Measurements from ENCODE around the gene STK38L. TPM values are rescaled to one million over a fixed set of nuclear protein-coding genes. Genes with fewer than 3 reads are reported as not detected.

STK38L gene
- total and polyA plus RNA-seq, 8 donors: 28.2 to 45.1 (median 40.4) TPM

GRCh38 chr12:27319848-27320247 lies 75.8 kb downstream of the STK38L start:
- intact Hi-C loops (cut with DNase I): no loop called here
- H3K36me3 ChIP-seq: peaks cover 0 to 78% of the 10 kb centered on the region in 2 donors
- H3K9me3 ChIP-seq: no peaks in the 10 kb centered on the region
- no peak overlapping the region for H3K27ac ChIP-seq
- no peaks in the 10 kb centered on the region for H3K4me1 ChIP-seq
- TF ChIP-seq, protein P1, sequence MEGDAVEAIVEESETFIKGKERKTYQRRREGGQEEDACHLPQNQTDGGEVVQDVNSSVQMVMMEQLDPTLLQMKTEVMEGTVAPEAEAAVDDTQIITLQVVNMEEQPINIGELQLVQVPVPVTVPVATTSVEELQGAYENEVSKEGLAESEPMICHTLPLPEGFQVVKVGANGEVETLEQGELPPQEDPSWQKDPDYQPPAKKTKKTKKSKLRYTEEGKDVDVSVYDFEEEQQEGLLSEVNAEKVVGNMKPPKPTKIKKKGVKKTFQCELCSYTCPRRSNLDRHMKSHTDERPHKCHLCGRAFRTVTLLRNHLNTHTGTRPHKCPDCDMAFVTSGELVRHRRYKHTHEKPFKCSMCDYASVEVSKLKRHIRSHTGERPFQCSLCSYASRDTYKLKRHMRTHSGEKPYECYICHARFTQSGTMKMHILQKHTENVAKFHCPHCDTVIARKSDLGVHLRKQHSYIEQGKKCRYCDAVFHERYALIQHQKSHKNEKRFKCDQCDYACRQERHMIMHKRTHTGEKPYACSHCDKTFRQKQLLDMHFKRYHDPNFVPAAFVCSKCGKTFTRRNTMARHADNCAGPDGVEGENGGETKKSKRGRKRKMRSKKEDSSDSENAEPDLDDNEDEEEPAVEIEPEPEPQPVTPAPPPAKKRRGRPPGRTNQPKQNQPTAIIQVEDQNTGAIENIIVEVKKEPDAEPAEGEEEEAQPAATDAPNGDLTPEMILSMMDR (IDR thresholded peaks at IDR 0.05): no peak
- no peaks in the 10 kb centered on the region for H3K27me3 ChIP-seq
- H3K4me3 ChIP-seq: no peak overlapping the region
- no peak for DNase-seq
- no peak for ATAC-seq

DNA sequence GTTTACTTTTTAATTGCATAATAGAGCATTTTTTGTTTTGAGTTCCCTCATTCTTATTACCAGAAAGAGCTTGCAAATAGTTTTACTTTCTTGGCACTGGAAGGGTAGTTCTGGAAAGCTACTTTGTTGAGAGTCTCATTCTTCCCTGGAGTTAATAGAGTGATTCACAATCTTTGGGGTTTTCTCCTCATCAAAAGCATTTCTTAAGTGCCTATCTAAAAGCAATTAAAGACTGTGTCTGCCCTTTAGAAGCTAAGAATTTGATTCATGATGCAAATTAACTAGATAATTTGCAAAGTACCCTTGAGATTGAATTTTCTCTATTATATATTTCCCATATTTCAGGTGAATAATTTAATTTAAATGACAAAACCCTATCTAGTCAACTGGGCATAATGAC lies 80.4 kb downstream of the STK38L start:
- H3K27ac ChIP-seq: no peak overlapping the region
- peaks cover 0 to 62% of the 10 kb centered on the region in 2 donors for H3K36me3 ChIP-seq
- H3K4me1 ChIP-seq: no peaks in the 10 kb centered on the region
- DNase-seq (no peak), ATAC-seq (no peak)
- H3K4me3 ChIP-seq: no peak overlapping the region
- H3K9me3 ChIP-seq: no peaks in the 10 kb centered on the region
- H3K27me3 ChIP-seq: no peaks in the 10 kb centered on the region
- intact Hi-C loops (cut with DNase I): no loop called here
- TF ChIP-seq, protein P1 (IDR thresholded peaks at IDR 0.05): no peak

GRCh38 chr12:27330846-27331245 lies 86.8 kb downstream of the STK38L start:
- ATAC-seq (no peak), DNase-seq (no peak)
- H3K27ac ChIP-seq: peak overlapping the region; percentile 15 to 53
- peaks cover 0 to 21% of the 10 kb centered on the region in 2 donors for H3K36me3 ChIP-seq
- H3K9me3 ChIP-seq: no peaks in the 10 kb centered on the region
- intact Hi-C loops (cut with DNase I): no loop called here
- peaks cover 0 to 25% of the 10 kb centered on the region in 2 donors for H3K27me3 ChIP-seq
- peaks cover 0 to 31% of the 10 kb centered on the region in 2 donors for H3K4me1 ChIP-seq
- TF ChIP-seq, protein P1 (IDR thresholded peaks at IDR 0.05): no peak
- no peak overlapping the region for H3K4me3 ChIP-seq

GRCh38 chr12:27331291-27331926 lies 87.3 kb downstream of the STK38L start:
- Histone ChIP-seq H3K27me3 (peaks cover 0 to 25% of the 10 kb centered on the region in 2 donors), H3K4me1 (peaks cover 0 to 31% of the 10 kb centered on the region in 2 donors), H3K4me3 (peak overlapping the region in 1 of 2 donors; percentile 70), H3K36me3 (peaks cover 0 to 17% of the 10 kb centered on the region in 2 donors), H3K27ac (peak overlapping the region; percentile 15 to 53), H3K9me3 (no peaks in the 10 kb centered on the region)
- TF ChIP-seq, protein P1 (IDR thresholded peaks at IDR 0.05): no peak
- ATAC-seq (peak; percentile 70), DNase-seq (no peak)
- intact Hi-C loops (cut with DNase I): no loop called here

DNA sequence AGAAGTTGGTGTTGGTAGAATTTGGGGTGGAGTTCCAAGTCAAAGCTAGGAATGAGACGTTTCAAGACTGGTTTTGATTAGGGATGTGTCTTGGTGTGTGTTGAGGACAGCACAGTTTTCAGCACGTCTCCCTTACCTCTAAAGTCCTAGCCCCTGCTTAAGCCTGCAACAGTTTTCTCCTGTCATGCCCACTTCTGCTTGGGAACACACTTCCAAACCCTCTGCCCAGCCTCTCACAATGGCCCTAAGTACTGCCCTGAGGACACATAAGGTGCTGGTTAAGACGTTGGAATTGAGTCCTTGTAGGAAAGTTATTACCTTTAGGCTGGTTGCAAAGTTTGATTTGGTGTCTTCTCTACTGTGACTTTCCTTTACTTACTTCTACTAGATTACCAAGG lies 87.8 kb downstream of the STK38L start:
- Histone ChIP-seq H3K4me3 (peak overlapping the region in 1 of 2 donors; percentile 70), H3K27ac (peak overlapping the region; percentile 15 to 53), H3K36me3 (peaks cover 0 to 11% of the 10 kb centered on the region in 2 donors), H3K4me1 (peaks cover 0 to 31% of the 10 kb centered on the region in 2 donors), H3K27me3 (peaks cover 0 to 25% of the 10 kb centered on the region in 2 donors), H3K9me3 (no peaks in the 10 kb centered on the region)
- TF ChIP-seq, protein P1 (IDR thresholded peaks at IDR 0.05): no peak
- intact Hi-C loops (cut with DNase I): no loop called here
- no peak for DNase-seq
- ATAC-seq: peak; percentile 2

Measured in left lung (tissue), 10 donors.